Right renal cortex interstitium (tissue), 3 donors: ENCODE data around the gene NRXN2. TPM values are rescaled to one million over a fixed set of nuclear protein-coding genes. Genes with fewer than 3 reads are reported as not detected.

Experiments used
- DNase-seq, 3 donors: peaks; one replicate each; pipeline ENCODE4 v3.0.0-alpha.2; 2013; ENCODE audit warnings: low read depth in 3 of 3, low spot score in 2 of 3
- polyA plus RNA-seq, 3 donors: library from polyadenylated mRNA; unstranded; fragments of 120-200 nt; gene quantifications; one replicate each; pipeline ENCODE4 v1.2.1, GENCODE V29; 2013; ENCODE audit not compliant: insufficient read length in 3 of 3

Gene NRXN2
- 10 to 100 TPM; 11.7 to 12.1 (median 12.0) TPM for polyA plus RNA-seq

DNA sequence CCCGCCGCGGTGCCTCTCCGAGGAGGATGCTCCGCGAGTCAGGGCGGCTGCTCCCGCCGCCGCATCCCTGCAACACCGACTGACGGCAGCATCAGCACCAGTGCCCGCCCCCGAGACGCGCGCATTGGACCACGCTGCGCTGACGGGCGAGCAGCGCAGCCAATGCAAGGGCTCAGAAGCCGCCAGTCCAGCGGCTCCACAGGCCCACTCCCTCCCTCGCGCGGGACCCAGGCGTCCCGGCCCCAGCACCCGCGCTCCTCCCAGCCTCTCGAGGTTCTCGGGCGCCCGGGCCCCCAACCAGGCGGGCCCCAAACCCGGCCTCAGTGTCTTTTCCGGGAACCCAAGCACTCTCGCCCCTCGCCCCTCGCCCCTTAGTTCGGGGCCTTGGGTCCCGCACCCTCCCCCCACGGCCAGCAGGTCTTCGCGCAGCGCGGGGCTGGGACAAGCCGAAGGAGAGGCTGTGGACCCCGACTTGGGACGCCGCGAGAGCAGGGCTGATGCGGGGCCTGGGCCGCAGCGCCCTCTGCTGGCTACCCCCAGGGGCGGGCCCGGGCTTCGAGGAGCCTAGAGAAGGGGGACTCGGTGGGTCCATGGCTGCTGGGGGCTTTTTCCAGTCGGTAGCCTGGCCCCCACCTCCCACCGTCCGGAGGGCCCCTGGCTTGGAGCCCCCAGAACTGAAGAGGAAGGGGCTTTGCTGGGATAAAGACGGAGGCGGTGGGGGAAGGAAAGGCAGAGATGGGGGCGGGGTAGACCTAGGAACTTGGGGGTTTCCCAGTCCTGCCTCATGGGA lies at the start of gene NRXN2:
TSS of gene NRXN2 (minus strand) at position 81 of the 790 bp plus-strand sequence. CDS start 9,498 bp downstream, outside the sequence.
- DNase-seq = no peak

DNA sequence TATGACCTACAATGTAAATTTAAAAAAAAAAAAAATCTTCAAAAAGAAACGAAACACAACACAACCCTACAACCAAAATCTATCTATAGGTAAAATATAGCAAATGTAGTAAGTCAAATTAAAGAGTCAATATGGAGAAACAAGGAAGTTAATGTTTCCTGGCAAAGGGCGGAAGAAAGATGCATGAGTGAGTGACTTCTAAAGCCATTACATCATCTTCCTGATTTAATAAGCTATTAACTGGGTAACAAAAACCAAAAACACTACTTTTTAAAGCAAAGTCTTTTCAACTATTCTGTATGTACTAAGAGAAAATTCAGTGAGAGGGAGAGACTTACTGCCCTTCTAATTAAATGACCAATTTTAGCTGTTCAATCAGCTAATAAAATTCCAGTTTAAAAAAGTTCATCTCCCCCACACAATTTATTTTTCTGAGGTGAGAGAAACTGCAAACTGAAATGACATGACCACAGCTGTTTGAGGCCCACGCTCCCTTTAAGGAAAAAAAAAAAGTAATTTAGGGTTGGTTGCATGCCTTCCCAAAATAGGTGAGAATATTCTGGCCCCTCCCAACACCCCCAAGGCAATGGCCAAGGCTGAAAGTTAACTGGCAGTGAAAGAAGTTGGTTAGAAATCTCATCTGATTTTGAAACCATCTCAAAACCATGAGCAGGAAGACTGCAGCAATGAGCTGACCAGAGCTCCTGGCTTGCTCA lies 49.5 kb upstream of the NRXN2 start:
- DNase-seq = no peak

DNA sequence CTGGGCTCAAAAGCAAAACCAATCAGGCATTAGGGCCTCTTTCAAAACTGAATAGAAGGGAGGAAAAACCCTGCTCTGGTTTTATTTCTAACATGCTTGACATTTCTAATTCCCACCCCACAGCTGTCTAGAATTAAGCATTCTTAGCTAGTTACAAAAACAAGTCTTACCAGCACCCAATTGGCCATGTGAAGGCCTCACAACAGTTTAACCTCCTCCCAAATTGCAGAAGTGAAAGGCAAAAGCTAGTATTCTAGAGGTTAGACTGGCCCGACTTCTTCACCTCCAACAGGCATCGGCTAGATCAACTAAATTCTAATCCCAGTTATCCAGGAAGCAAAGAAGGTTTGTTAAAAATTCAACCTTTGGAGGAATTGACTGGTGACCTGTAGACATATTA lies 48.9 kb upstream of the NRXN2 start:
- no peak for DNase-seq

DNA sequence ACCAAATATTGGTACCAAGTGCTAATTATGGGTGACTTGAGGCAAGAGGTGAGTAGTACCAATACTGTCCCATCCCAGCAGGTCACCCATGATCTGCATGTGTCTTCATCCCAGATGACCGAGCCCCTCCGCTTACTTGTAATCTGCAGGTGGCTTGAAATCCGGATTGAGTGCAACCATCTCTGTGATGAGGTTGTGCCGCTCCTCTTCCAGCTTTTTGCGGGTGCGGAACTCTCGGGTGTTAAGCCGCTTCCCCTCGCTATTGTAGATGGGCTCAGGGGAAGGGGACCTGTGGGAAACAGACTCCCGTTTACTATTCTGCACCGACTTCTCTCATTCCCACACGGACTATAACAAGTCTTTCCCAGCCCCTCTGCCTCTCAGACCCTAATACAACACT lies 47.1 kb upstream of the NRXN2 start:
- no peak for DNase-seq

DNA sequence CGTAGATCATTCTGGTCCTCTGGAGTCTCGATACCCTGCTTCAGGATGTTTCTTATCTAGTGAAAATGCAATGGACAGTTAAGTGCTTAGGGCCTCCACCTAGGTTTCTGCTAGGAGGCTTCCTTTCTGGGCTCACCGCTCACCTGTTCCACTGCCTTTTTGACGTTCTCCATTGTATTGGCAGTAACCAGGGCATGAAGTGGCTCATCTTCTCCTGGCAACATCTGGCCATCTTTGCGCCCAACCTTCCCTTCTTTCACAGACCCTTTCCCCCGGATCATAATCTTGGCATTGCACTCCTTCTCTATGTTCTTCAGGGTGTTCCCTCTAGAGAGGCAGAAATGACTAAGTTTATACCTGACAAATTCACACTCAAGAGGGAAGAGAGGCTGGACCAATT lies 46.3 kb upstream of the NRXN2 start:
- no peak for DNase-seq

DNA sequence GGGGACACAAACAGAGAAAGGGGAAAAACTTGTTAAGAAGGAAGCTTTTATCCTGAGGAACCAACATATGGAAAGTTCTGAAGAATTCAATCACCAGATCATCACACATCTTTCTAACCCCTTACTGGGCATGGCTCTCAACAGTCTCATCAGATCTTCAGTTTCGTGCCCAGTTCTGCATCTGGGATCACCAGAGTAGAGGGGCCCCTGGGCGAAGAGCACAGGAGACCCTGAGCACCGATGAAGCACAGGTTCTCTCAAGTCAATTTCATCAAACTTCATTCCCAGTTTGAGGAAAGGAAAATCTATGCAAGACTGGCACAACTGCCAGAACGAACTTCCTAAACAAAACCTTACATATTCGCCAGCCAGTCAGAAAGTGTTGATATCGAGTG lies 45.3 kb upstream of the NRXN2 start:
- DNase-seq = no peak

DNA sequence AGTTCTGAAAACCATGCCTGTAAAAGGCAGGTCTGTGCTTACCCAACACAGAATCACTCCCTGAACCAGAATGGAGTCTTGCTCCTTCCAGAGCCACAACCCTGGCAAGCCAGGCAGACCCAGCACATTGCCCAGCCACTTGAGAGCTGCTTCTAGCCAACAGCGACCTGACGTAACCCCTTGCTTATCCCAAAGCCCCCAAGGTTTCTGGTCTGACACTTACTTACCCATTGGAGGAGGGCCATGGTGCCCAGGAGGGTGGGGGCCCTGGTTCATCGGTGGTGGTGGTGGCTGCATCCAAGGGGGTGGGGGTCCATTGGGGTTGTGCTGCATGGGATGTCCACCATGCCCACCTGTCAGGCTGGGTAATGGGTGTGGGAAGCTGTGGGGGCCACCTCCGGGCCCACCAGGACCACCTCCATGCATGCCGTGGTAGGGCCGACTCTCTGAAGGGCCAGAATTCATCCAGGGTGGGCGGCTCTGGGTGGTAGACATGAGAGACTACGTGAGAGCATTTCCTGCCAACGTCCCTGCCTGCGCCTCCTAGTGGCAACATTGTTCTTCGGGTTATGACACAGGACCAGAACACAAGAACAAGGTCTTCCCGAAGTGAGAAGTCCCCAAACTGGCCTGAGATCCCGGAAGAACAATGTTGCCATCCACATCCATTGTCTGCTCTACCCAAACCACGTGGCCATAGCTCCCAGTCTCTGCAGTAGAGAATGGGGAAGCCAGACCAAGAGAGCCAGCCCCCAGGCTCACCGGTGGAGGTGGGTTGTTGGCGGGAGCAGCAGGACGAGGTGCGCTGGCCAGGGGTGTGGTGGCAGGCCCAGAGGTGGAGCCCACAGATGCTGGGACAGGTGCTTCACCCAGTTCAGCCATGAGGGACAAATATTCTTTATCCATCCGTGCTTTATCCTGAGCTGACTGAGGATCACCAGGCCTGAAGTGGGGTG lies 44.6 kb upstream of the NRXN2 start:
- no peak for DNase-seq

DNA sequence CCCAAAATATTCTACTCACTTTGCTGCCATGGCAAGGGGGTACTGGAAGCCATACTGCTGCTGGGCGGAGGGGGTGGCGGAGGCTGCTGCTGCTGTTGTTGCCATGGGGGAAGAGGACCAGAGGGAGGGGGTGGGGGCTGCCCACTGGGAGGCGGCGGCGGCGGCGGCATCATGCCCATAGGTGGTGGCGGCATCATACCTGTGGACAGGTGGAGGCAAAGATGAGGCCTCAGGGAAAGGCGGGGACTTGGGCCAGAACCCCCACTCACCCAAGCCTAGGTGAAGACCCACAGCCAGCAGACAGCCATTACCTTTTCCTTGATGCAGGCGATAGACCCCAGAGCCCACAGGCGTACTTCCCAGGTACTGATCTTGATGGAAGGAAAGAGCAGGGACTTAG lies 43.9 kb upstream of the NRXN2 start:
- no peak for DNase-seq

DNA sequence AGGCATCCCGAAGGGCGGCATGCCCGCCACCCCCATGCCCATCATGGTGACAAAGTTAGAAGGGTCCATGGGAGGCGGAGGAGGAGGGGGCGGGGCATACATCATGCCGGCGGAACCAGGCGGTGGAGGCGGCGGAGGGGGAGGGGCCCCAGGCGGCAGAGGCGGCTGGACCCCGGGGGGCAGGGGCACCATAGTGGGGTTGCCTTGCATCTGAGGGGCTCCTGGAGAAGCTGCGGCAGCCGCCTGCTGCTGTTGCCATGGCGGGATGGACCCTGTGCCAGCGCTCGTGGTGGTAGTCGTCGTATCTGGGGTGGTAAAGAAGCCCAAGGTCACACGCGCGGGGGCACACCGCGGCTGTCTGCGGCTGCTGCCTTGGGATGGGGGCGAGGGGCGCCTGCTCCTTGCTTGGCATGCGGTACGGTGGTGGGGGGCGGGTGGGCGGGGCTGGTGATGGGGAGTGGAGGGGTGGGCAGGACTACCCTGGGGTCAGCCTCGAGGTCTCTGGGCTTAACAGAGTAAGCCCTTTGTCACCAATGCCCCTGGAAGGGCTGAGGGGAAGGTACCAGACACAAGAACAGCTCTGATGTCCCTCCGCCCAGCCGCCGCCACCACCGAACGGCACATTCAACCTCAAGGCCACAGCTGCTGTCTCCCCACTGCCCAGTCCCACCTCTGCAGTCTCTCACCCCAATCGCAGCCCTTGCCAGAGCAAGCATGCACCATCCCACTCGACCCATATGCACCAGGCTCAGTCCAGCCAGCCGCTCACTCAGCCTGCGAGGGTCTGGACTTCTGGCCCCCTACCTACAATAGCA lies 43.1 kb upstream of the NRXN2 start:
- no peak for DNase-seq

DNA sequence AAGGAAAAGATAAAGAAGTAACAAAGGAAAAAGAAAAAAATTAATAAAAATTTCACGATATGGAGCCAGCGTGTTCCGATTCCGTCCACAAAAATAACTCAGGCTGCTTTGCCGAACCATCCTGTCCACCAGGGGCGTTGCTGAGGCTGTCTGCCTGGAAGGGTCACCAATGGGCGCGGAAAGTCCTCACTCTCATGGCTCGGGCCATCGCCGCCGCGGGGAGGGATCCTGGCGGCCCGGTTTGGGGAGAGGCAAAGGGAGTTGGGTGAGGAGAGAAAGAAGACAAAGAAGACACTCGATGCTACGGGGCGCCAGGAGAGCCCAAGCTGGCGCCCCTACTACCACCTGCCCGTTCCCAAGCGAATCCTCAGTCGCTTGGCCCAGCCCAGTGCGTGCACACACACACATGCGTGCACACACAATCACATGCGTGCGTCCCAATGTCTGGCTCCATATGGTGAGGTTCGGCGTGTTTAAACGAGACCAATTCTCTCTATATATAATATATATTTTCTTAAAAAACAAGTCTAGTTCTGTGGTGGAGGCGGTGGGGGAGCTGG lies 42.4 kb upstream of the NRXN2 start:
- DNase-seq = no peak

DNA sequence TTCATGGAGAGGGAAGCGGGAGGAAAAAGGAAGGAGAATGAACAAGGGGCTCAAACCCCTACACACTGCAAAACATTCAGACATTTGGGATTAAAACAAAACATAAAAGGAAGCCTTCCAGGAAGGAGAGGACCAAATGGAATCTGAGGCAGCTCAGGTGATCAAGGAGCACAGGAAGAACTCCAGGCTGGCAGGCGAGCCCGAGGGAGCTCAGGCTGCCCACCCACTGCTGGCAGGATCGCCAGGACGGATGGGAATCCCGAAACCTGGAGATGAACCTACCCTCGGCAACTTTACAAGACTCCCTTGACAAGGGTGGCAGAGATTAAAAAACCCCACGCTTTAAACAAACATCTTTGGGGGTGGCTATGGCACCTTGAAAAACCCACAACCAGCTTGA lies 41.8 kb upstream of the NRXN2 start:
- DNase-seq = no peak

DNA sequence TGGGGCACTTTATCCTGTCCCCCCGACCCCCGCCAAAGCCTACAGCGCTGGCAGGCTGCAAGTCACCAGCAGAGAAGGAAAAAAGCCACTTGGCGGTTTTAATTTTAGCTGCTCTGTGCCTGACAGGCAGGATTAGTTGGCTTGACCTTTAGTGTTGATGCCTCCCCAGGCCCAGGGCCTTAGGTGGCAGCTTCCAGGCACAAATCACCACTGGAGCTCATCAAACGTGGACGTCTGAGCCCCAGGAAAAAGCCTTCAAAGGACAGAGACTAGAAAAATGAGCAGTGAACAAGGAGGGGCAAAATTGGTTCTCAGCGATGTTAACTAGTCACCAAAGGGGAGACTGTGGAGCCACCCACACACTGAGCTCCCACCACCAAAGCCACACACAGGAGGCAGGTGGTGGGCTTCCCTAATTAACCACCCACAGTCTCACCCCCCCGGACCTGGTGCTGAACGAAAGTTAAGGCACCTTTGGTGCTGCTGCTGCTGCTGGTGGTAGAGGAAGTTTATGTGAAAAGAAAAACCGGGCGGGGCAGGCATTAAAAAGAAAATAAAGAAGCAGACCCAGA lies 41.1 kb upstream of the NRXN2 start:
- no peak for DNase-seq

DNA sequence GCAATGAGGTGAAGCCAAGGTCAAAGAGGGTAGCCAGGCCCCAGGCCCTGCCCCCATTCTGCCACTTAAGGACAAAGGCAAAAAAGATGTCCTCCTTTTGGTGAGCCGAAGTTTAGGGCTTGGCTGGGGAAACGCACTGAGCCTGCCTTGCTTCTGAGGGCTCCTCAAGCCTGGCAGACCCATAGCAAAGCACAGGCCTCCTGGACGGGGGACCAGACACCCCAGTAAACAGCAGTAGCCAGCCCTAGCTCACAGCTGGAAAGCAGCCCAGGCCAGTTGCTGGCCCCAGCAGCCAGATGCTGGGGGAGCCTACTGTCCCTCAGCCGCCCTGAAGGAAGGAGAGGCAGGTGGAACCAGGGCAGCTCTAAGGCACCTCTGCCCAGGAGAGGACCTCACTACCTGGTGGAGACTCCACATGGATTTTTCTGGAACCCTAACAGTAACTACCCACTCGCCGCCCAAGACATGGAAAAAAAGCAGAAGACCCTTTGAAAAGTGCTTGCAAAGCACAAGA lies 40.6 kb upstream of the NRXN2 start:
- no peak for DNase-seq

DNA sequence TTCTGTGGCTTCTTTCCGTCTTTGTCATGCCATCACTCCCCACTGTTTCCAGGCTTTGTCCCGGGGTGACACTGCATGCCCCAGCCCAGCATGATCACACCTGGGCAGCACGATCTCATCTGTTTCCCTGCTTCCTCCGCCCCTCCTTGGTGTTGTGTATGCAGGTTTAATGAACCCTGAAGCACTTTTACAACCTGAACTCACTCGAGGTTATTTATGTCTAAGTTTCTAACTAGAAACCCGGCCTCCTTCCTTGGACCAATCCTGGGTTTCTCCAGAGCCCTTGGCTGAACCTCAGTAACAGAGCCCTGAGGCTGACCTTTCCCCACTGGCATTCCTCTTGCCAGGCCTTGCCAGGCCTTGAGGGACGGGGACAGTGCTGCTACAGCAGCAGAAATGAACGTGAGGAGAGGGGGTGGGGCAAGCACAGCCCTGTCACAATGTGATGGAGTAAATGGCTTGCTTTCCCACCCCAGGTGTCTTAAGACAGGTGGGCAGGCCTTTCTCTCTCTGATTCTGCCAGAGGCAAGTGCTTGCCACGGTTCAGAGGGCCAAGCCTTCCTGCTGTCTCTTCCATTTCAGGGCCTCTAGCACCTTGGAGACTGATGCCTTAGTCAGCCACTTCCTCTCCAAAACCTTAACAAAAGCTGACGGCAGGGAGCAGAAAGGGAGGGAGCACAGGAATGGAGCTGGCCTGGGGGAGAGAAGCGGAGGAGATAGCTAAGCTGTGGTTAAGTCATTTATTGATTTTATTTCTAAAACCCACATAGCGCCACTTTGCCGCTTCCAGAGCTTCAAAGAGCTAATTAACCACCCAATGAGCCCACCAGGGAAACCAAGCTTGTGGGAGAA lies 39.9 kb upstream of the NRXN2 start:
- DNase-seq = peak in 2 of 3 donors; percentile 76 to 87

DNA sequence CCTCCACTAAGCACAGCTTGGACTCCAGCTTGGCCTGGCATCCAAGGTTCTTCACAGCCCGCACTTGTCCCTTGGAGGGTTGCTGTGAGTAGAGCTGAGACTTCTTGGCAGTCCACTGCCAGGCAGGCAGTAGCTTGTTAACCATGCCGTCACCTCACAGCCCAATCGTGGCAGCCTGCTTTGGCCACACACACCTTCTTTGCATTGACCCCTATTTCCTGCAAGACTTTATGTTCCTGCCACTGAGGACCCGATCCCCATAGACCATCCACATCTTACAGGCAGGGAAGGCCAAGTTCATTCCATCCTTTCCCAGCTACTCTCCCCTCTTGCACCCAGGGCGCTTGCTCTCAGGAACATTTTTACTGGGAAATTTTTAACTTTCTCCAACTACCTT lies 39.3 kb upstream of the NRXN2 start:
- no peak for DNase-seq

DNA sequence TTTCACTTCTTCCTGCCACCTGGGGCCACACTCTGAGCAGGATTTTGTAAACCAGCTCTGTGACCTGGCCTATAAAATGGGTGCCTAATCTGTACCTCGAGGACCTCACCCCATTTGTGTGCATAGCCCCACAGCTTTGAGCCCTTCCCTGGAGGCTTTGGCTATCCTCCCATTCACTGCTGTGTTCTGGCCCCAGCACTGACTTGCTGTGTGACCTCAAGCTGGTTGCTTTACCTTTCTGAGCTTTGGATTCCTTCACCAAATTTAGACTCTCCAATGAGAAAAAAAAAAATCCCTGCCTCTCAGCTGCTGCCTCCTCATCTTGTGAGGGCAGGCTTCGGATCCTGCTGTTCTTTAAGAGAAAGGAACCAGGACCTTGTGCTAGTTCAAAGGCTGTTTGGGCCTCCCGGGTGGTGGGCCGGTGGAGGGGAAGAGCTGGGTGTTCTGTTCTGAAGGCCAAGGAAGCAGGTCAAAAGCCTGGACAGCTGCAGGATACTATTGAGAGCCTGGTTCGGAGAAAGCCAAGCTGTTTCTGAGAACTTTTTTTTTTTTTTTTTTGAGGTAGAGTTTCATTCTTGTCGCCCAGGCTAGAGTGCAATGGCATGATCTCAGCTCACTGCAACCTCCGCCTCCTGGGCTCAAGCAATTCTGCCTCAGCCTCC lies 37.9 kb upstream of the NRXN2 start:
- no peak for DNase-seq

DNA sequence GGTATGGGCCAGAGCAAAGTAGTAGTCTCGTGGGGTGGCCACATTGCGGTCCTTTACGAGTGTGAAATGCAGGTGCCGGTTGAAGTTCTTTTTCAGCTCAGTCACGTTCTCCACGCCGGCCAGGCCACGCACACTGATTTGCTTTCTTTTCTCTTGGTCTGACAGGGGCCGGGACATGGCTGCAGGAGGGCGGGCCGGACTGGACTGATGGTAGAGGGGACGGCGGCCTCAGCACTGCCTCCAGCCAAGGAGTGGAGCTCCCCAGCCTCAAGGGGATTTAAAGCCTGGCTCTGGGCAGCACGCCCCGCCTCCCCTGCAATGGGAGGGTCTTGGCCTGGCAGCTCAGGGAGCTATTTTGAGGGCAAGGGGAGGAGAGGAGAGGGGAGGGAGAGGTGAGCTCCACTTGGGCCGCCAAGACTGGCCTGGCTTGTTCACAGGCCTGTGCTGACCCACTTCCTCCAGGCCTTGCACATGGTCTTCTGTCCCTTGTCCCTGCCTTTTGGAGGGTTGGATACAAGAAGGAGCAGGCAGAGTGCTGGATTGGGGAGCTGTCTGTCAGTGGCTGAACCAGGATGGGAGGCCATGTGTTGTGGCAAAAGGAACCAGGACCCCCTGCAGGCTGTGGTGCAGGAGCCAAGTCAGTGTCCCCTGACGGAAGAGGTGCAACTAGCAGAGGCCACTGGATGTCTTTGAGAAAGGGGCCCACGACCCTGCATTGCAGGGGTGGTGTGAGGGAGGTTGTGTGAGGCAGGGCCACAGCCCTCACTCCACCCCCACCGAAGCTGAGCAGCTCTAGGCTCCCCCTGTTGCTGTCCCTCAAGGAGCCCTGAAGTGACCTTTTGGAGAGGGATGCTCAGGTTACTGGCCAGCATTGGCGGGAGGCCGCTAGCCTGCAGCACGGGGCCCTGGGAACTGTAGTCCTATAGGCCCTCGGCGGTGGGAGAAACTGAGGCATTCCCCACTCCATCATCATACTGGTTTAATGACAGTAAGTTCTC lies 37.0 kb upstream of the NRXN2 start, which contains the start of gene PYGM:
TSS of gene PYGM (minus strand) at position 253 of the 998 bp plus-strand sequence. CDS start at position 177, 76 bp downstream.
- DNase-seq = no peak
